ENCODE data around the gene CRYBA1. TPM values are rescaled to one million over a fixed set of nuclear protein-coding genes. Genes with fewer than 3 reads are reported as not detected.
A peak's percentile ranks its signal among the peaks of the same experiment; 100 is the strongest.
"Not testable (repeated sequence)": the region's sequence is repeated elsewhere in the genome, so short reads cannot be mapped to it uniquely, and the experiment has no call there.

CRYBA1 gene
- total RNA-seq, 2 donors from 2014 or later, result not detected

- intact Hi-C loops (cut with DNase I), result no loop called here
- Histone ChIP-seq H3K4me3 (no peak overlapping the region), H3K4me1 (replicated peaks) (peaks cover 2% of the 10 kb centered on the region), H3K9me3 (no peaks in the 10 kb centered on the region), H3K27ac (peak overlapping the region in 1 of 2 donors; percentile 32), H3K36me3 (no peaks in the 10 kb centered on the region), H3K27me3 (replicated peaks; ENCODE audit: insufficient read depth) (no peaks in the 10 kb centered on the region)
- WGBS, result 90% methylated on average over 4 of the region's 4 CpGs
- no peak for TF ChIP-seq POLR2AphosphoS5 (IDR thresholded peaks at IDR 0.05)
- TF ChIP-seq POLR2A (IDR thresholded peaks at IDR 0.05), result no peak
- no peak for DNase-seq (ENCODE audit: low spot score)
Observed at GRCh38 chr17:29255926-29256522, 9.4 kb downstream of the CRYBA1 start.

GRCh38 chr17:29256735-29257466 lies 10.2 kb downstream of the CRYBA1 start:
- Histone ChIP-seq H3K4me3 (no peak overlapping the region), H3K4me1 (replicated peaks) (peaks cover 2% of the 10 kb centered on the region), H3K9me3 (no peaks in the 10 kb centered on the region), H3K27me3 (replicated peaks; ENCODE audit: insufficient read depth) (no peaks in the 10 kb centered on the region), H3K36me3 (no peaks in the 10 kb centered on the region), H3K27ac (peak overlapping the region in 1 of 2 donors; percentile 32)
- TF ChIP-seq CTCF (IDR thresholded peaks at IDR 0.05) (no peak), POLR2A (IDR thresholded peaks at IDR 0.05) (no peak), POLR2AphosphoS5 (IDR thresholded peaks at IDR 0.05) (peak; percentile 18)
- intact Hi-C loops (cut with DNase I), result no loop called here
- DNase-seq (ENCODE audit: low spot score), result no peak
- WGBS, result 35% methylated on average over 8 of the region's 8 CpGs

- peaks cover 2% of the 10 kb centered on the region for H3K4me1 ChIP-seq (replicated peaks)
- no peaks in the 10 kb centered on the region for H3K36me3 ChIP-seq
- intact Hi-C loops (cut with DNase I), result no loop called here
- no peaks in the 10 kb centered on the region for H3K27me3 ChIP-seq (replicated peaks; ENCODE audit: insufficient read depth)
- TF ChIP-seq POLR2AphosphoS5 (IDR thresholded peaks at IDR 0.05), result peak; percentile 17
- TF ChIP-seq POLR2A (IDR thresholded peaks at IDR 0.05), result no peak
- H3K27ac ChIP-seq, result no peak overlapping the region
- DNase-seq (ENCODE audit: low spot score), result no peak
- H3K9me3 ChIP-seq, result no peaks in the 10 kb centered on the region
- WGBS, result 48% methylated on average over 3 of the region's 3 CpGs
- no peak overlapping the region for H3K4me3 ChIP-seq
Observed at GRCh38 chr17:29257756-29258155, 11.1 kb downstream of the CRYBA1 start.

- intact Hi-C loops (cut with DNase I), result no loop called here
Observed at GRCh38 chr17:29263916-29264315, 17.3 kb downstream of the CRYBA1 start.

GRCh38 chr17:29271980-29272379 lies 25.3 kb downstream of the CRYBA1 start:
- intact Hi-C loops (cut with DNase I); H3K36me3 ChIP-seq; H3K9me3 ChIP-seq; DNase-seq (ENCODE audit: low spot score); H3K27ac ChIP-seq; H3K4me1 ChIP-seq (replicated peaks); H3K4me3 ChIP-seq; H3K27me3 ChIP-seq (replicated peaks; ENCODE audit: insufficient read depth): not testable (repeated sequence)
- 95% methylated on average over 9 of the region's 9 CpGs for WGBS

More at GRCh38 chr17:29263916-29264315, 17.3 kb downstream of the CRYBA1 start:
- WGBS, result 91% methylated on average over 5 of the region's 5 CpGs
- Histone ChIP-seq H3K9me3 (no peaks in the 10 kb centered on the region), H3K4me1 (replicated peaks) (no peaks in the 10 kb centered on the region), H3K27ac (no peak overlapping the region), H3K4me3 (no peak overlapping the region), H3K27me3 (replicated peaks; ENCODE audit: insufficient read depth) (no peaks in the 10 kb centered on the region), H3K36me3 (peaks cover 0 to 7% of the 10 kb centered on the region in 2 donors)
- TF ChIP-seq CTCF (IDR thresholded peaks at IDR 0.05) (no peak), POLR2A (IDR thresholded peaks at IDR 0.05) (no peak), POLR2AphosphoS5 (IDR thresholded peaks at IDR 0.05) (no peak)
- DNase-seq (ENCODE audit: low spot score), result no peak

- WGBS, result 14% methylated on average over 1 of the region's 1 CpG
- intact Hi-C loops (cut with DNase I), result no loop called here
- no peaks in the 10 kb centered on the region for H3K27me3 ChIP-seq (replicated peaks; ENCODE audit: insufficient read depth)
- H3K4me3 ChIP-seq, result no peak overlapping the region
- H3K4me1 ChIP-seq (replicated peaks), result no peaks in the 10 kb centered on the region
- H3K9me3 ChIP-seq, result no peaks in the 10 kb centered on the region
- no peaks in the 10 kb centered on the region for H3K36me3 ChIP-seq
- DNase-seq (ENCODE audit: low spot score), result no peak
- no peak overlapping the region for H3K27ac ChIP-seq
- TF ChIP-seq POLR2A (IDR thresholded peaks at IDR 0.05) (no peak), CTCF (IDR thresholded peaks at IDR 0.05) (no peak), POLR2AphosphoS5 (IDR thresholded peaks at IDR 0.05) (no peak)
Observed at GRCh38 chr17:29273924-29274323, 27.3 kb downstream of the CRYBA1 start.
